Lower lobe of right lung (tissue), 2 donors: ENCODE data around the gene RASA1. TPM values are rescaled to one million over a fixed set of nuclear protein-coding genes. Genes with fewer than 3 reads are reported as not detected.
"Not testable (repeated sequence)": the region's sequence is repeated elsewhere in the genome, so short reads cannot be mapped to it uniquely, and the experiment has no call there.

Source experiments
- ATAC-seq, 2 donors: fragments of 200-7000 bp; cut with Tn5 transposase; one replicate each; pipeline ENCODE4 v1.9.1; 2020 to 2022; ENCODE audit warnings: mild to moderate bottlenecking in 2 of 2, moderate library complexity in 2 of 2
- DNase-seq: peaks from one replicate; pipeline ENCODE4 v3.0.0-alpha.2; 2020
- H3K27ac ChIP-seq: fragments of 200-600 bp; one replicate; pipeline ENCODE4 v1.8.0; 2022
- H3K27me3 ChIP-seq: fragments of 200-600 bp; one replicate; pipeline ENCODE4 v1.8.0; 2022; ENCODE audit warnings: low read depth
- H3K36me3 ChIP-seq: fragments of 200-600 bp; one replicate; pipeline ENCODE4 v1.8.0; 2022; ENCODE audit warnings: mild to moderate bottlenecking
- H3K4me1 ChIP-seq: fragments of 200-600 bp; one replicate; pipeline ENCODE4 v1.8.0; 2022
- H3K4me3 ChIP-seq: fragments of 200-600 bp; one replicate; pipeline ENCODE4 v1.8.0; 2022; ENCODE audit warnings: mild to moderate bottlenecking
- H3K9me3 ChIP-seq: fragments of 200-600 bp; one replicate; pipeline ENCODE4 v1.8.0; 2022
- CTCF ChIP-seq: fragments of 200-600 bp; IDR thresholded peaks from one replicate; pipeline ENCODE4 v1.8.0; 2022; ENCODE audit warnings: antibody characterized with exemption, mild to moderate bottlenecking
- intact Hi-C: fragments of 100-400 bp; cut with DNase I; formaldehyde crosslinking; loops from one replicate; pipeline ENCODE4 v1.11.0; 2022
- total RNA-seq: library from RNA; stranded (reverse); fragmentation: NEBNext Ultra II Directional; extraction: Animal tissue kit (Norgen Biotek cat#: 25700); gene quantifications from one replicate; pipeline ENCODE4 v1.2.1, GENCODE V29; 2021
- donor health status: DM: no; HTN: yes; CAD: no; lungs with severe emphysema.

Gene RASA1
- total RNA-seq, 1 donor from 2014 or later: 32.6 TPM

GRCh38 chr5:87268126-87268969, 665 bp downstream of the RASA1 start:
- H3K4me1 ChIP-seq: peaks cover 29% of the 10 kb centered on the region
- H3K36me3 ChIP-seq: no peaks in the 10 kb centered on the region
- H3K27me3 ChIP-seq: no peaks in the 10 kb centered on the region
- DNase-seq (peak; percentile 82), ATAC-seq (peak; percentile 83 to 86)
- TF ChIP-seq CTCF: no peak
- H3K27ac ChIP-seq: peak overlapping the region; percentile 88
- intact Hi-C loops: loop anchor here (10.0 kb wide), 1 partner anchor 126 kb away; no protein-coding TSS in a partner anchor
- H3K4me3 ChIP-seq: peak overlapping the region; percentile 93
- no peaks in the 10 kb centered on the region for H3K9me3 ChIP-seq

- no peaks in the 10 kb centered on the region for H3K9me3 ChIP-seq
- peaks cover 34% of the 10 kb centered on the region for H3K4me1 ChIP-seq
- no peak for TF ChIP-seq CTCF
- no peaks in the 10 kb centered on the region for H3K36me3 ChIP-seq
- peak overlapping the region; percentile 93 for H3K4me3 ChIP-seq
- peak overlapping the region; percentile 88 for H3K27ac ChIP-seq
- intact Hi-C loops: loop anchor here (10.0 kb wide), 1 partner anchor 126 kb away; no protein-coding TSS in a partner anchor
- no peaks in the 10 kb centered on the region for H3K27me3 ChIP-seq
- no peak for DNase-seq
- ATAC-seq: no peak
Measured at GRCh38 chr5:87268970-87269377, 1.3 kb downstream of the RASA1 start.

- H3K9me3 ChIP-seq, ATAC-seq, H3K4me3 ChIP-seq, H3K27ac ChIP-seq, intact Hi-C loops, H3K27me3 ChIP-seq, H3K36me3 ChIP-seq, DNase-seq: not testable (repeated sequence)
- H3K4me1 ChIP-seq: peaks cover 42% of the 10 kb centered on the region
Measured at GRCh38 chr5:87270888-87271287, 3.2 kb downstream of the RASA1 start.

GRCh38 chr5:87276655-87277054, 9.0 kb downstream of the RASA1 start:
- H3K27me3 ChIP-seq: no peaks in the 10 kb centered on the region
- H3K4me3 ChIP-seq: no peak overlapping the region
- DNase-seq: no peak
- no peak for ATAC-seq
- intact Hi-C loops: no loop called here
- H3K36me3 ChIP-seq: no peaks in the 10 kb centered on the region
- H3K27ac ChIP-seq: no peak overlapping the region
- TF ChIP-seq CTCF: no peak
- H3K4me1 ChIP-seq: peaks cover 29% of the 10 kb centered on the region
- H3K9me3 ChIP-seq: no peaks in the 10 kb centered on the region

GRCh38 chr5:87277279-87277835, 9.7 kb downstream of the RASA1 start:
- no peaks in the 10 kb centered on the region for H3K9me3 ChIP-seq
- no peak for TF ChIP-seq CTCF
- no peaks in the 10 kb centered on the region for H3K36me3 ChIP-seq
- no peak for DNase-seq
- peaks cover 28% of the 10 kb centered on the region for H3K4me1 ChIP-seq
- intact Hi-C loops: no loop called here
- no peak overlapping the region for H3K27ac ChIP-seq
- no peaks in the 10 kb centered on the region for H3K27me3 ChIP-seq
- ATAC-seq: no peak
- H3K4me3 ChIP-seq: no peak overlapping the region

GRCh38 chr5:87278590-87279100, 11.0 kb downstream of the RASA1 start:
- Histone ChIP-seq H3K9me3 (no peaks in the 10 kb centered on the region), H3K4me3 (no peak overlapping the region), H3K36me3 (no peaks in the 10 kb centered on the region), H3K27ac (no peak overlapping the region), H3K27me3 (no peaks in the 10 kb centered on the region), H3K4me1 (peaks cover 24% of the 10 kb centered on the region)
- ATAC-seq (peak in 1 of 2 donors; percentile 19), DNase-seq (no peak)
- no peak for TF ChIP-seq CTCF
- intact Hi-C loops: no loop called here
